ENCODE results near the gene MAB21L1.

MAB21L1 gene

DNA sequence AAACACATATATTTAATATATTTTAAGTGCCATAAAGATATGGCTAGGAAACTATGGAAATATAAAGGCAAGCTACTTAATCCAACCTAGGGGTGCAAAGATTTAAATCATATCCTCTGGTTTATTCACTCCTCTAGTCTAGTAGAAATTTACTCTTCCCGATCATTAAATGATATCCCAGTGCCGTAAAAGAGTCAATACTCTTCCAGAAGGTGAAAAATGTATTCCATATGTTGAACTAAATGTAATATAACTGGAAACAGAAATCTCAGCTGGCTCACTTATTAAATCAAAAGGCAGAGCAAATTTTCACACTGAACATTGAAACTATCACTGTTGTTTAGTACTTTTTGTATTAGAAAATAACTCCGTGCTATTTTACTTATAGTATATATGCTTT, 11.1 kb downstream of the MAB21L1 start:
- Histone ChIP-seq H3K79me2 (ENCODE audit: low read length) (no peaks in the 10 kb centered on the region), H3F3A (ENCODE audit: insufficient read depth, low read length) (no peaks in the 10 kb centered on the region), H3K9ac (ENCODE audit: low read length) (no peak overlapping the region), H3K27me3 (replicated peaks; ENCODE audit: insufficient read depth, low read length) (no peaks in the 10 kb centered on the region), H3K4me2 (ENCODE audit: low read depth, low read length) (no peak overlapping the region), H3K9me3 (replicated peaks; ENCODE audit: insufficient read depth, low read length) (no peaks in the 10 kb centered on the region), H4K20me1 (ENCODE audit: insufficient read depth, low read length) (no peaks in the 10 kb centered on the region), H3K4me3 (ENCODE audit: low read length) (no peak overlapping the region), H3K9me2 (replicated peaks; ENCODE audit: insufficient read depth, low read length) (no peaks in the 10 kb centered on the region), H3K4me1 (ENCODE audit: low read length) (no peaks in the 10 kb centered on the region), H2AFZ (ENCODE audit: low read length) (no peak overlapping the region), H3K36me3 (replicated peaks; ENCODE audit: insufficient read depth, low read length) (no peaks in the 10 kb centered on the region), H3K27ac (ENCODE audit: low read length) (no peak overlapping the region)
- TF ChIP-seq EZH2phosphoT487 (IDR thresholded peaks at IDR 0.05; ENCODE audit: low read length), result no peak
- no peak for TF ChIP-seq CTCF (IDR thresholded peaks at IDR 0.05; ENCODE audit: low read length)
- TF ChIP-seq EZH2 (optimal IDR thresholded peaks at IDR 0.05; ENCODE audit: low read depth, low read length), result no peak
- DNase-seq, result no peak

DNA sequence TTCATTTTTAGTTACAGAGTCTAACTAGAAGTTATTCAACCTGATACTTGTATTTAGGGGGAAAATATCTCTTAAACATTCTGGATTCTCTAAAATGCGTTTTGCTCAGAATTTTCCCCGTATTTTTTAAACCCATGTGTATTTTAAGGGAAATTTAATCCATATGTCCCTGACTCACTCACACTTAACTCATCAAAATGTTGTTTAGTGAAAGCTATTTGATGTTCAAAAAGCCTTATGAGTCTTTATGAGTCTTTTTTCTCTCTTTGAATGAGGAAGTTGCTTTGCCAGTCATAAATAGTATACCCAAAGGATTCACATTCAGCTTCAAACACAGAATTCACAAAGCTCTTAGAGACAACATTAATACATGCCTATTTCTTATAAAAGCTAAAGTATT, 16.4 kb downstream of the MAB21L1 start:
- no peaks in the 10 kb centered on the region for H3K36me3 ChIP-seq (replicated peaks; ENCODE audit: insufficient read depth, low read length)
- no peaks in the 10 kb centered on the region for H4K20me1 ChIP-seq (ENCODE audit: insufficient read depth, low read length)
- no peaks in the 10 kb centered on the region for H3F3A ChIP-seq (ENCODE audit: insufficient read depth, low read length)
- no peak overlapping the region for H3K9ac ChIP-seq (ENCODE audit: low read length)
- H3K27me3 ChIP-seq (replicated peaks; ENCODE audit: insufficient read depth, low read length), result no peaks in the 10 kb centered on the region
- no peaks in the 10 kb centered on the region for H3K79me2 ChIP-seq (ENCODE audit: low read length)
- H3K4me1 ChIP-seq (ENCODE audit: low read length), result no peaks in the 10 kb centered on the region
- H3K4me2 ChIP-seq (ENCODE audit: low read depth, low read length), result no peak overlapping the region
- H2AFZ ChIP-seq (ENCODE audit: low read length), result no peak overlapping the region
- no peak overlapping the region for H3K27ac ChIP-seq (ENCODE audit: low read length)
- no peak overlapping the region for H3K4me3 ChIP-seq (ENCODE audit: low read length)
- H3K9me3 ChIP-seq (replicated peaks; ENCODE audit: insufficient read depth, low read length), result no peaks in the 10 kb centered on the region
- no peak for TF ChIP-seq EZH2 (optimal IDR thresholded peaks at IDR 0.05; ENCODE audit: low read depth, low read length)
- TF ChIP-seq CTCF (IDR thresholded peaks at IDR 0.05; ENCODE audit: low read length), result no peak
- TF ChIP-seq EZH2phosphoT487 (IDR thresholded peaks at IDR 0.05; ENCODE audit: low read length), result no peak
- no peaks in the 10 kb centered on the region for H3K9me2 ChIP-seq (replicated peaks; ENCODE audit: insufficient read depth, low read length)
- DNase-seq, result no peak

DNA sequence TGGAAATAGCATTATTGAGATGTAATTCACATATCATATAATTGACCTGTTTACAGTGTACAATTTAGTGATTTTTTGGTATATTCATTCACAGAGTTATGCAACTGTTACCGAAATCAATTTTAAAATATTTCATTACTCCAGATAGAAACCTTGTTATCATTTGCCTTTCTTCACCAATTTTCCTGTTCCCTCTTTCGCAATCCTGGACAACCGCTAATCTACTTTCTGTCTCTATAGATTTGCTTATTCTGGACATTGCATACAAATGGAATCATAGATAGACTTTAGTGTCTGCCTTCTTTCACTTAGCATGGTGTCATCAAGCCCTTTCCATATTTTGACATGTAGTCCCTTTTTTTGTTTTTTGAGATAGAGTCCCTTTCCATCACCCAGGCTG, 19.2 kb downstream of the MAB21L1 start:
- Histone ChIP-seq H3K4me3 (ENCODE audit: low read length) (no peak overlapping the region), H3K9ac (ENCODE audit: low read length) (no peak overlapping the region), H3K4me2 (ENCODE audit: low read depth, low read length) (no peak overlapping the region), H4K20me1 (ENCODE audit: insufficient read depth, low read length) (no peaks in the 10 kb centered on the region), H2AFZ (ENCODE audit: low read length) (no peak overlapping the region), H3F3A (ENCODE audit: insufficient read depth, low read length) (no peaks in the 10 kb centered on the region), H3K36me3 (replicated peaks; ENCODE audit: insufficient read depth, low read length) (no peaks in the 10 kb centered on the region), H3K9me2 (replicated peaks; ENCODE audit: insufficient read depth, low read length) (no peaks in the 10 kb centered on the region), H3K27me3 (replicated peaks; ENCODE audit: insufficient read depth, low read length) (no peaks in the 10 kb centered on the region), H3K79me2 (ENCODE audit: low read length) (no peaks in the 10 kb centered on the region), H3K4me1 (ENCODE audit: low read length) (no peaks in the 10 kb centered on the region), H3K27ac (ENCODE audit: low read length) (no peak overlapping the region), H3K9me3 (replicated peaks; ENCODE audit: insufficient read depth, low read length) (no peaks in the 10 kb centered on the region)
- DNase-seq, result no peak
- no peak for TF ChIP-seq EZH2 (optimal IDR thresholded peaks at IDR 0.05; ENCODE audit: low read depth, low read length)
- TF ChIP-seq CTCF (IDR thresholded peaks at IDR 0.05; ENCODE audit: low read length), result no peak
- no peak for TF ChIP-seq EZH2phosphoT487 (IDR thresholded peaks at IDR 0.05; ENCODE audit: low read length)

Data from MM.1S (cell line).